Ovary (tissue), 9 donors: ENCODE results near the gene B3GNT5. TPM values are rescaled to one million over a fixed set of nuclear protein-coding genes. Genes with fewer than 3 reads are reported as not detected.

Experiments
- DNase-seq, 5 donors: peaks; one replicate each; pipeline ENCODE4 v3.0.0-alpha.2; 2019 to 2020
- H3K27ac ChIP-seq, 2 donors: fragments of 200-600 bp; one replicate each; pipeline versions ENCODE4 v1.5.1 to v1.8.0; 2019 to 2022
- H3K27me3 ChIP-seq: fragments of 200-600 bp; one replicate; pipeline ENCODE4 v1.8.0; 2022
- H3K36me3 ChIP-seq: fragments of 200-600 bp; sonication (generic); one replicate; pipeline ENCODE4 v1.5.1; 2019
- H3K4me1 ChIP-seq: one replicate; pipeline ENCODE4 v1.8.1; 2013; ENCODE audit warnings: mild to moderate bottlenecking, moderate library complexity; ENCODE audit not compliant: insufficient read depth
- H3K4me3 ChIP-seq: fragments of 200-600 bp; sonication (generic); one replicate; pipeline ENCODE4 v1.5.1; 2017
- H3K9me3 ChIP-seq, 2 donors: fragments of 200-600 bp in 1 of 2; sonication (generic) in 1 of 2; one replicate each; pipeline versions ENCODE4 v1.5.1 to v1.8.1; 2013 to 2019; ENCODE audit warnings: mild to moderate bottlenecking in 1 of 2, moderate library complexity in 1 of 2
- CTCF ChIP-seq, 3 donors: fragments of 450-650 bp in 2 of 3; fragments of 200-600 bp in 1 of 3; IDR thresholded peaks; one replicate each; pipeline versions ENCODE4 v1.5.1 to v1.8.0; 2016 to 2022; ENCODE audit warnings: antibody characterized with exemption in 3 of 3, mild to moderate bottlenecking in 1 of 3
- EP300 ChIP-seq: sonication (generic); formaldehyde crosslinking; IDR thresholded peaks from one replicate; pipeline ENCODE4 v1.6.1; 2017; ENCODE audit warnings: antibody characterized with exemption
- POLR2A ChIP-seq: fragments of 450-650 bp; IDR thresholded peaks from one replicate; pipeline ENCODE4 v1.6.1; 2017; ENCODE audit warnings: antibody characterized with exemption, mild to moderate bottlenecking, moderate library complexity
- WGBS, 3 donors: extraction: QIAGEN DNeasy Blood & Tissue Kit in 1 of 3; methylation state at CpG; one replicate each; pipeline versions ENCODE4 v1.1.5 to v1.1.7; 2013 to 2017; 5-methylcytosine and 5-hydroxymethylcytosine counted together
- intact Hi-C, 4 donors: fragments of 100-400 bp; cut with DNase I; formaldehyde crosslinking; loops; one replicate each; pipeline versions ENCODE4 v1.11.0 to v1.15.1; 2022 to 2023
- polyA plus RNA-seq, 2 donors: library from polyadenylated mRNA; stranded (reverse); fragments of 200-250 nt in 1 of 2; fragments of 350-450 nt in 1 of 2; fragmentation: Illumina TruSeq in 1 of 2; extraction: RNeasy Lipid Tissue Mini Kit (QIAGEN cat#74804) in 1 of 2; gene quantifications; one replicate each; pipeline ENCODE4 v1.2.3, GENCODE V29; 2013 to 2014
- total RNA-seq, 7 donors: library from RNA; depleted of rRNA in 2 of 7; stranded (reverse); fragments of >200 nt in 2 of 7; fragmentation: NEBNext Ultra II Directional in 3 of 7; extraction: Animal tissue kit (Norgen Biotek cat#: 25700) in 3 of 7; gene quantifications; one replicate each; pipeline versions ENCODE4 v1.1.0 to v1.2.4, GENCODE V29; 2016 to 2023
- donor health status: DM: no; HTN: no; CAD: no; lungs with moderate emphysema.
- donor health status: DM: no; HTN: no; CAD: no.
- donor health status: Bipolar disorder and iron deficiency.
- donor health status: DM: yes; HTN: yes; CAD: no.
- donor health status: DM: no; HTN: no; CAD: no.
- donor health status: DM: yes; HTN: yes; CAD: no.

Gene B3GNT5
- total and polyA plus RNA-seq, 9 donors = 4.1 to 12.9 (median 6.8) TPM

GRCh38 chr3:183244219-183244618 is 8.8 kb upstream of the B3GNT5 start:
- no peaks in the 10 kb centered on the region for H3K27me3 ChIP-seq
- H3K4me1 ChIP-seq = no peaks in the 10 kb centered on the region
- H3K36me3 ChIP-seq = no peaks in the 10 kb centered on the region
- H3K27ac ChIP-seq = no peak overlapping the region
- H3K4me3 ChIP-seq = no peak overlapping the region
- TF ChIP-seq CTCF (IDR thresholded peaks at IDR 0.05) (no peak), POLR2A (no peak), EP300 (no peak)
- H3K9me3 ChIP-seq = peaks cover 0 to 8% of the 10 kb centered on the region in 2 donors
- WGBS, 3 donors = 81 to 86% (median 81%) methylated on average over 2 of the region's 2 CpGs
- intact Hi-C loops = no loop called here
- no peak for DNase-seq

GRCh38 chr3:183244981-183245476 is 8.0 kb upstream of the B3GNT5 start:
- no peak for DNase-seq
- H3K27me3 ChIP-seq = no peaks in the 10 kb centered on the region
- H3K36me3 ChIP-seq = no peaks in the 10 kb centered on the region
- intact Hi-C loops = no loop called here
- H3K4me3 ChIP-seq = no peak overlapping the region
- no peak overlapping the region for H3K27ac ChIP-seq
- no peaks in the 10 kb centered on the region for H3K4me1 ChIP-seq
- peaks cover 0 to 8% of the 10 kb centered on the region in 2 donors for H3K9me3 ChIP-seq
- no peak for TF ChIP-seq CTCF (IDR thresholded peaks at IDR 0.05)
- no peak for TF ChIP-seq EP300
- no peak for TF ChIP-seq POLR2A

GRCh38 chr3:183247011-183247589 is 6.0 kb upstream of the B3GNT5 start:
- no peaks in the 10 kb centered on the region for H3K36me3 ChIP-seq
- no peaks in the 10 kb centered on the region for H3K27me3 ChIP-seq
- no peak overlapping the region for H3K4me3 ChIP-seq
- intact Hi-C loops = no loop called here
- H3K27ac ChIP-seq = no peak overlapping the region
- DNase-seq = no peak
- H3K4me1 ChIP-seq = no peaks in the 10 kb centered on the region
- H3K9me3 ChIP-seq = peaks cover 0 to 7% of the 10 kb centered on the region in 2 donors
- no peak for TF ChIP-seq CTCF (IDR thresholded peaks at IDR 0.05)
- no peak for TF ChIP-seq POLR2A
- no peak for TF ChIP-seq EP300
- 63 to 75% (median 71%) methylated on average over 6 of the region's 6 CpGs for WGBS, 3 donors

GRCh38 chr3:183249006-183249718 is 3.9 kb upstream of the B3GNT5 start:
- Histone ChIP-seq H3K4me1 (no peaks in the 10 kb centered on the region), H3K27me3 (no peaks in the 10 kb centered on the region), H3K4me3 (no peak overlapping the region), H3K9me3 (no peaks in the 10 kb centered on the region), H3K27ac (no peak overlapping the region), H3K36me3 (no peaks in the 10 kb centered on the region)
- WGBS, 3 donors = 82 to 89% (median 85%) methylated on average over 6 of the region's 6 CpGs
- intact Hi-C loops = no loop called here
- no peak for DNase-seq
- no peak for TF ChIP-seq POLR2A
- TF ChIP-seq CTCF (IDR thresholded peaks at IDR 0.05) = no peak
- TF ChIP-seq EP300 = no peak
